SK-N-SH (cell line): Measurements from ENCODE around the gene ZNF75A. TPM values are rescaled to one million over a fixed set of nuclear protein-coding genes. Genes with fewer than 3 reads are reported as not detected.
A peak's percentile ranks its signal among the peaks of the same experiment; 100 is the strongest.

ENCODE experiments used
- CTCF ChIA-PET: fragments of 300-600, 350-600 bp; formaldehyde crosslinking; extraction: SDS; loops from one replicate; lab custom pipeline; 2021; lab: Yijun Ruan, JAX
- POLR2A ChIA-PET: fragments of 350-600 bp; sonication (Branson Sonifier 250); formaldehyde crosslinking; extraction: SDS; loops from one replicate; lab custom pipeline; 2020; ENCODE audit warnings: antibody characterized with exemption, inconsistent platforms; lab: Yijun Ruan, JAX
- DNase-seq: peaks from one replicate; pipeline ENCODE4 v3.0.0; 2012
- H2AFZ ChIP-seq: fragments of 200-600 bp; sonication (generic); 2 replicates; pipeline ENCODE4 v1.8.1; 2016; ENCODE audit warnings: antibody characterized with exemption, mild to moderate bottlenecking, low read depth
- H3F3A ChIP-seq: fragments of 200-600 bp; sonication (generic); replicated peaks from 2 replicates; pipeline ENCODE3; 2016; ENCODE audit warnings: antibody characterized with exemption, mild to moderate bottlenecking; ENCODE audit not compliant: insufficient read depth
- H3K27ac ChIP-seq, 2 experiments: fragments of 200-500 bp in 1 of 2; fragments of 200-600 bp in 1 of 2; sonication (Bioruptor generic) in 1 of 2; sonication (generic), shearing (Covaris generic) in 1 of 2; 2 replicates each; pipeline versions ENCODE4 v1.5.1 to v1.6.1; 2014 to 2016; ENCODE audit warnings: low read depth in 2 of 2, inconsistent platforms in 1 of 2, low read length in 1 of 2, mild to moderate bottlenecking in 1 of 2, mixed read lengths in 1 of 2
- H3K27me3 ChIP-seq: fragments of 200-600 bp; sonication (generic), shearing (Covaris generic); 2 replicates; pipeline ENCODE4 v1.6.1; 2016; ENCODE audit warnings: mixed run types; ENCODE audit not compliant: insufficient read depth
- H3K36me3 ChIP-seq, 2 experiments: fragments of 200-500 bp in 1 of 2; fragments of 200-600 bp in 1 of 2; sonication (Bioruptor generic) in 1 of 2; sonication (generic) in 1 of 2; replicated peaks in 1 of 2; 2 replicates each; pipeline versions ENCODE3 to v1.5.1; 2014 to 2016; ENCODE audit warnings: low read length in 1 of 2, mild to moderate bottlenecking in 1 of 2; ENCODE audit not compliant: insufficient read depth in 2 of 2, control insufficient read depth in 1 of 2
- H3K4me1 ChIP-seq, 2 experiments: fragments of 200-500 bp in 1 of 2; fragments of 200-600 bp in 1 of 2; sonication (Bioruptor generic) in 1 of 2; sonication (generic), shearing (Covaris generic) in 1 of 2; 2 replicates each; pipeline versions ENCODE4 v1.5.1 to v1.6.1; 2014 to 2016; ENCODE audit warnings: low read depth in 1 of 2, low read length in 1 of 2, mixed run types in 1 of 2; ENCODE audit not compliant: insufficient read depth in 2 of 2, control insufficient read depth in 1 of 2
- H3K4me2 ChIP-seq: fragments of 200-600 bp; sonication (generic), shearing (Covaris generic); 2 replicates; pipeline ENCODE4 v1.6.1; 2017; ENCODE audit warnings: mixed run types
- H3K4me3 ChIP-seq, 2 experiments: fragments of 200-500 bp in 1 of 2; fragments of 200-600 bp in 1 of 2; sonication (Bioruptor generic) in 1 of 2; sonication (generic), shearing (Covaris generic) in 1 of 2; 2 replicates each; pipeline versions ENCODE4 v1.5.1 to v1.8.1; 2014 to 2016; ENCODE audit warnings: low read depth in 2 of 2, inconsistent platforms in 1 of 2, low read length in 1 of 2, mild to moderate bottlenecking in 1 of 2, mixed read lengths in 1 of 2, moderate library complexity in 1 of 2
- H3K79me2 ChIP-seq: fragments of 200-600 bp; sonication (generic); 2 replicates; pipeline ENCODE4 v1.8.1; 2017; ENCODE audit warnings: mild to moderate bottlenecking; ENCODE audit not compliant: insufficient read depth
- H3K9ac ChIP-seq: fragments of 200-600 bp; sonication (generic); 2 replicates; pipeline ENCODE4 v1.6.1; 2017; ENCODE audit warnings: mixed run types
- H3K9me2 ChIP-seq: fragments of 200-600 bp; sonication (generic); 2 replicates; pipeline ENCODE4 v1.6.1; 2017; ENCODE audit warnings: mixed run types
- H3K9me3 ChIP-seq: fragments of 200-600 bp; sonication (generic); 2 replicates; pipeline ENCODE4 v1.6.1; 2017; ENCODE audit warnings: mixed run types, mild to moderate bottlenecking, moderate library complexity
- H4K20me1 ChIP-seq: fragments of 200-600 bp; sonication (generic); 2 replicates; pipeline ENCODE4 v1.6.1; 2017; ENCODE audit warnings: mild to moderate bottlenecking, mixed run types; ENCODE audit not compliant: insufficient read depth
- GABPA ChIP-seq: IDR thresholded peaks from 2 replicates; pipeline ENCODE4 v1.4.0; 2012; ENCODE audit warnings: low read depth, mild to moderate bottlenecking
- NFIC ChIP-seq: IDR thresholded peaks from 2 replicates; pipeline ENCODE4 v1.4.0; 2012; ENCODE audit warnings: borderline replicate concordance
- POLR2AphosphoS5 ChIP-seq: IDR thresholded peaks from 2 replicates; pipeline ENCODE4 v1.6.1; 2012; ENCODE audit warnings: low read depth, low read length
- REST ChIP-seq: IDR thresholded peaks from 2 replicates; pipeline ENCODE4 v1.6.1; 2012; ENCODE audit warnings: mild to moderate bottlenecking, low read depth, low read length, moderate library complexity
- RFX5 ChIP-seq: IDR thresholded peaks from 2 replicates; pipeline ENCODE4 v1.6.1; 2012; ENCODE audit warnings: mild to moderate bottlenecking, improper control_type of control experiment, low read length
- SMC3 ChIP-seq: IDR thresholded peaks from 2 replicates; pipeline ENCODE4 v1.6.1; 2012; ENCODE audit warnings: low read depth, low read length, improper control_type of control experiment
- TEAD4 ChIP-seq: IDR thresholded peaks from 2 replicates; pipeline ENCODE4 v1.4.0; 2012; ENCODE audit warnings: mild to moderate bottlenecking, borderline replicate concordance; ENCODE audit not compliant: insufficient read depth
- USF2 ChIP-seq: fragments of 150-350 bp; IDR thresholded peaks from 2 replicates; pipeline ENCODE4 v1.6.1; 2017; ENCODE audit warnings: antibody characterized with exemption, low read length, low read depth, borderline replicate concordance
- ZBTB33 ChIP-seq: IDR thresholded peaks from 2 replicates; pipeline ENCODE4 v1.4.0; 2012; ENCODE audit warnings: low read depth, borderline replicate concordance
- WGBS: methylation state at CpG from one replicate; pipeline ENCODE4 v1.1.6; 2017; ENCODE audit warnings: low lambda C conversion rate; 5-methylcytosine and 5-hydroxymethylcytosine counted together
- polyA plus RNA-seq, 3 experiments: library from polyadenylated mRNA; depleted of rRNA; stranded (reverse); fragments of >200 nt; gene quantifications; 2 replicates each; pipeline ENCODE4 v1.2.3, GENCODE V29; 2012
- TF ChIP-seq, protein P1 (sequence below): IDR thresholded peaks from 2 replicates; pipeline ENCODE4 v1.4.0; 2012; ENCODE audit warnings: low read depth
- TF ChIP-seq, protein P2 (sequence below): IDR thresholded peaks from 2 replicates; pipeline ENCODE4 v1.4.0; 2012; ENCODE audit warnings: low read depth, borderline replicate concordance

The ZNF75A gene
- polyA plus RNA-seq, 1 of the 3 experiments (the other 2 are of a cell fraction) = 7.2 TPM

GRCh38 chr16:3289998-3290673, 15.2 kb upstream of the ZNF75A start (continued):
- no peak for TF ChIP-seq TEAD4
- TF ChIP-seq, all 33 proteins: peak for 0

DNA sequence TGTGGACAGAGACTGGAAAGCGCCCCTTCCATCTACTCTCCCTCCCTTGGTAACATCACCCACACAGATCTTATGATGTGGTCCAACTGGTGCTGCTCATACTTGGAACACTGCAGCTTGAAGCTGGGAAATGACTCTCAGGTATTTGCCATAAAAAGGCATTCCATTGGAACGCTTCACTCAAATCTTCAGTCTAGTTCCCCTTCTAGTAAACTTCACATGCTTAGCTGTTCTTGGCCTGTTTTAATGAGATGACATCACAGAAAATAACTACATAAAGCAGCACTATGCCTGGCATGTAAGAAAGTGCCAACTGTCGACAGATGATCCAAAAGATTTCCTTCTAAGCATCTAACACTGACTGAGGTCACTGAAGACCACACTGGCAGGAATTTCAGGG, 12.7 kb upstream of the ZNF75A start:
- Histone ChIP-seq H3K4me2 (no peak overlapping the region), H3K9me2 (no peaks in the 10 kb centered on the region), H2AFZ (no peak overlapping the region), H3K9me3 (peaks cover 18% of the 10 kb centered on the region), H4K20me1 (no peaks in the 10 kb centered on the region), H3K4me1 (no peaks in the 10 kb centered on the region), H3F3A (no peaks in the 10 kb centered on the region), H3K27me3 (no peaks in the 10 kb centered on the region), H3K36me3 (peaks cover 44 to 70% of the 10 kb centered on the region in 2 experiments), H3K79me2 (peaks cover 49% of the 10 kb centered on the region), H3K4me3 (peak overlapping the region in 1 of 2 experiments; percentile 9; a peak in 1 of 4 replicates), H3K9ac (no peak overlapping the region), H3K27ac (no peak overlapping the region)
- ChIA-PET POLR2A (no interaction called here), CTCF (interaction anchor here (0.8 kb wide), 1 partner anchor 11 kb away, joined by 3 read pairs; no protein-coding TSS in a partner anchor)
- TF ChIP-seq ZBTB33 = no peak
- TF ChIP-seq NFIC = no peak
- TF ChIP-seq, protein P1, sequence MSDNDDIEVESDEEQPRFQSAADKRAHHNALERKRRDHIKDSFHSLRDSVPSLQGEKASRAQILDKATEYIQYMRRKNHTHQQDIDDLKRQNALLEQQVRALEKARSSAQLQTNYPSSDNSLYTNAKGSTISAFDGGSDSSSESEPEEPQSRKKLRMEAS = no peak
- TF ChIP-seq SMC3 = no peak
- TF ChIP-seq RFX5 = no peak
- 91% methylated on average over 3 of the region's 3 CpGs for WGBS
- no peak for DNase-seq

DNA sequence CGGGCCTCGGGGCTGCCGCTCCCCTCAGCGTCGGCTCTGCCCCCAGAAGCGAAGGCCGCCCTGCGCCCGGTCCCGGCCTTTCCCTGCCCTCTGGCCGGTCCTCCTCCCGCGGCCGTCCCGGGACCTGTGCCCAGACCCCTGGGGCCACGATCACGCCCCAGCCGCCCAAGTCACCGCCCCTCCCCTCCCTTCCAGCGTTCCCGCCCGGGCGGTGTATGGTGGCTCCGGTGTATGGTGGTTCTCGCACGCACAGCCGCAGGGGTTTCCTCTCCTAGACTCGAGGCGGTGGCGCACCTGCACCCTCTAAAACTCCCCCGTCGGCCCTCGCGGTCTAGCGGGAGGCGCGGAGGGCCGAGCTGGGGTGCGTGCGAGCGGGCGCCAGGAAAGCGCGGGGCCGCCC, 10.1 kb upstream of the ZNF75A start:
- Histone ChIP-seq H3K4me2 (no peak overlapping the region), H2AFZ (no peak overlapping the region), H3K27ac (no peak overlapping the region), H3F3A (peaks cover 8% of the 10 kb centered on the region), H3K9me3 (peaks cover 3% of the 10 kb centered on the region; the same call in 1 of the 2 replicates), H3K4me1 (no peaks in the 10 kb centered on the region), H3K4me3 (no peak overlapping the region; a peak in 1 of 4 replicates), H4K20me1 (no peaks in the 10 kb centered on the region), H3K9me2 (no peaks in the 10 kb centered on the region), H3K36me3 (peaks cover 34 to 65% of the 10 kb centered on the region in 2 experiments), H3K79me2 (peaks cover 23% of the 10 kb centered on the region), H3K9ac (no peak overlapping the region), H3K27me3 (no peaks in the 10 kb centered on the region)
- 97% methylated on average over 38 of the region's 45 CpGs for WGBS
- CTCF ChIA-PET = no interaction called here
- POLR2A ChIA-PET = no interaction called here
- no peak for DNase-seq
- no peak for TF ChIP-seq REST
- no peak for TF ChIP-seq GABPA
- TF ChIP-seq, protein P2, sequence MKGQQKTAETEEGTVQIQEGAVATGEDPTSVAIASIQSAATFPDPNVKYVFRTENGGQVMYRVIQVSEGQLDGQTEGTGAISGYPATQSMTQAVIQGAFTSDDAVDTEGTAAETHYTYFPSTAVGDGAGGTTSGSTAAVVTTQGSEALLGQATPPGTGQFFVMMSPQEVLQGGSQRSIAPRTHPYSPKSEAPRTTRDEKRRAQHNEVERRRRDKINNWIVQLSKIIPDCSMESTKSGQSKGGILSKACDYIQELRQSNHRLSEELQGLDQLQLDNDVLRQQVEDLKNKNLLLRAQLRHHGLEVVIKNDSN = no peak
- no peak for TF ChIP-seq USF2
- TF ChIP-seq POLR2AphosphoS5 = no peak
